DND-41 (cell line): ENCODE results near the gene ATXN3.

ENCODE experiments used
- ATAC-seq: fragments of 200-7000 bp; cut with Tn5 transposase; 3 replicates; pipeline ENCODE4 v1.9.1; 2021; ENCODE audit warnings: low read depth; ENCODE audit not compliant: insufficient read depth
- DNase-seq: peaks from one replicate; pipeline ENCODE4 v3.0.0-alpha.2; 2020
- H2AFZ ChIP-seq: 2 replicates; pipeline ENCODE4 v1.6.0; 2012; ENCODE audit warnings: low read depth, low read length
- H3K27ac ChIP-seq: 2 replicates; pipeline ENCODE4 v1.5.1; 2012; ENCODE audit warnings: low read length, inconsistent platforms
- H3K27me3 ChIP-seq: fragments of 200-600 bp; sonication (generic); 2 replicates; pipeline ENCODE4 v1.6.0; 2012; ENCODE audit warnings: low read length, mild to moderate bottlenecking, inconsistent platforms; ENCODE audit not compliant: insufficient read depth, poor library complexity
- H3K36me3 ChIP-seq: 2 replicates; pipeline ENCODE4 v1.5.1; 2012; ENCODE audit warnings: low read length, inconsistent platforms; ENCODE audit not compliant: insufficient read depth
- H3K4me1 ChIP-seq: 2 replicates; pipeline ENCODE4 v1.5.1; 2012; ENCODE audit warnings: mild to moderate bottlenecking, low read length; ENCODE audit not compliant: insufficient read depth
- H3K4me2 ChIP-seq: 2 replicates; pipeline ENCODE4 v1.6.0; 2012; ENCODE audit warnings: mild to moderate bottlenecking, moderate library complexity, low read length, inconsistent platforms; ENCODE audit not compliant: insufficient read depth
- H3K4me3 ChIP-seq, 2 experiments: fragments of 200-600 bp in 1 of 2; shearing (Covaris generic) in 1 of 2; 2 replicates each; pipeline ENCODE4 v1.5.1; 2012 to 2016; ENCODE audit warnings: inconsistent platforms in 2 of 2, low read length in 2 of 2, mild to moderate bottlenecking in 2 of 2, low read depth in 1 of 2, moderate library complexity in 1 of 2
- H3K79me2 ChIP-seq: 2 replicates; pipeline ENCODE4 v1.6.0; 2012; ENCODE audit warnings: low read length, inconsistent platforms; ENCODE audit not compliant: insufficient read depth
- H3K9ac ChIP-seq: 2 replicates; pipeline ENCODE4 v1.6.0; 2012; ENCODE audit warnings: low read depth, mild to moderate bottlenecking, inconsistent platforms, low read length, moderate library complexity
- H3K9me3 ChIP-seq: 2 replicates; pipeline ENCODE4 v1.5.1; 2012; ENCODE audit warnings: low read length, moderate library complexity, mild to moderate bottlenecking, inconsistent platforms; ENCODE audit not compliant: insufficient read depth, severe bottlenecking
- H4K20me1 ChIP-seq: 2 replicates; pipeline ENCODE4 v1.6.0; 2012; ENCODE audit warnings: low read length; ENCODE audit not compliant: insufficient read depth
- EZH2 ChIP-seq: IDR thresholded peaks from 3 replicates; pipeline ENCODE4 v1.6.1; 2012; ENCODE audit warnings: borderline replicate concordance, low read depth, mild to moderate bottlenecking, moderate library complexity, low read length, inconsistent platforms; ENCODE audit not compliant: severe bottlenecking
- TF ChIP-seq, protein P1 (sequence below): IDR thresholded peaks from 2 replicates; pipeline ENCODE4 v1.5.1; 2012; ENCODE audit warnings: borderline replicate concordance, low read length, moderate library complexity, mild to moderate bottlenecking; ENCODE audit not compliant: poor library complexity, severe bottlenecking; ENCODE audit errors: extremely low read depth

ATXN3 gene

DNA sequence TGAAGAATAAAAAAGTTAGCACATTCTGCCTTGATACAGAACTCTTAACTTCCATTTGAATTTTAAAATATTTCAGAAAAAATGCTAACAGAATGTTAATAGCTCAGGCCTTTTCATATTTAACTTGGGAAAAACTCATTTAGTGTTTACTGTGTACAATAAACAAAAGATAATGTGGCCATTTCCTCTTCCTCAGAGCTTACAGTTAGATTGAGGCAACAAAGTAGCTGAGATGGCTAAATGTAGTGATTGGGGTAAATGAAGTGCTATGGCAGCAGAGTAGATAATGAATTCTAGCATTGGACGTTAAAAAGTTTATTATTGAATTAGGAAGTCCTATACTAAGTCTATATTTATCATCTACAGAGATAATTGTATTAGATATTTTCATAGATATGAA is 28.1 kb upstream of the ATXN3 start:
- DNase-seq (no peak), ATAC-seq (no peak)
- Histone ChIP-seq H3K36me3 (peaks cover 91% of the 10 kb centered on the region), H3K4me1 (no peaks in the 10 kb centered on the region), H4K20me1 (no peaks in the 10 kb centered on the region), H3K4me2 (no peak overlapping the region), H3K9me3 (no peaks in the 10 kb centered on the region), H3K27me3 (no peaks in the 10 kb centered on the region), H3K79me2 (peaks cover 2% of the 10 kb centered on the region; the same call in 1 of the 2 replicates), H2AFZ (no peak overlapping the region), H3K27ac (no peak overlapping the region), H3K9ac (no peak overlapping the region), H3K4me3 (no peak overlapping the region)
- TF ChIP-seq, protein P1, sequence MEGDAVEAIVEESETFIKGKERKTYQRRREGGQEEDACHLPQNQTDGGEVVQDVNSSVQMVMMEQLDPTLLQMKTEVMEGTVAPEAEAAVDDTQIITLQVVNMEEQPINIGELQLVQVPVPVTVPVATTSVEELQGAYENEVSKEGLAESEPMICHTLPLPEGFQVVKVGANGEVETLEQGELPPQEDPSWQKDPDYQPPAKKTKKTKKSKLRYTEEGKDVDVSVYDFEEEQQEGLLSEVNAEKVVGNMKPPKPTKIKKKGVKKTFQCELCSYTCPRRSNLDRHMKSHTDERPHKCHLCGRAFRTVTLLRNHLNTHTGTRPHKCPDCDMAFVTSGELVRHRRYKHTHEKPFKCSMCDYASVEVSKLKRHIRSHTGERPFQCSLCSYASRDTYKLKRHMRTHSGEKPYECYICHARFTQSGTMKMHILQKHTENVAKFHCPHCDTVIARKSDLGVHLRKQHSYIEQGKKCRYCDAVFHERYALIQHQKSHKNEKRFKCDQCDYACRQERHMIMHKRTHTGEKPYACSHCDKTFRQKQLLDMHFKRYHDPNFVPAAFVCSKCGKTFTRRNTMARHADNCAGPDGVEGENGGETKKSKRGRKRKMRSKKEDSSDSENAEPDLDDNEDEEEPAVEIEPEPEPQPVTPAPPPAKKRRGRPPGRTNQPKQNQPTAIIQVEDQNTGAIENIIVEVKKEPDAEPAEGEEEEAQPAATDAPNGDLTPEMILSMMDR, result no peak
- no peak for TF ChIP-seq EZH2

DNA sequence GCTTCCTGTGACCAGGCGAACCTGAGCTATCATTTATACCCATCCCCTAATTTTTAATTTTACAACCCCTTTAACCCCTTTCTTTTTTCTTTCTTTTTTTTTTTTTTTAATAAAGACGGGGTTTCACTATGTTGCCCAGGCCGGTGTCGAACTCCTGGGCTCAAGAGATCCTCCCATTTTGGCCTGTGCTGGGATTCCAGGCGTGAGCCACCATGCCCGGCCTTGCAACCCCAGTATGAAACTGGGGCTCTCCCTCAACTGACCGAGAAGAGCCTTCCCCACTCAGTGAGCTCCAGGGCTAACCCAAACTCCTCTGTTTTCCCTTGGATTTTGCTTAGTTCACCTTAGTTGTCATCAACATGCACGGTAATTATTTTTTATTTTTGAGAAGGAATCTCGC is 16.4 kb upstream of the ATXN3 start:
- no peak for TF ChIP-seq EZH2
- TF ChIP-seq, protein P1, result no peak
- H3K4me3 ChIP-seq, result peak overlapping the region; percentile 54 to 86; a peak in 3 of 4 replicates
- ATAC-seq, result no peak
- peak overlapping the region; percentile 76 for H3K4me2 ChIP-seq
- H3K4me1 ChIP-seq, result peaks cover 41% of the 10 kb centered on the region
- no peaks in the 10 kb centered on the region for H3K27me3 ChIP-seq
- no peak overlapping the region for H2AFZ ChIP-seq
- no peaks in the 10 kb centered on the region for H3K9me3 ChIP-seq
- H3K36me3 ChIP-seq, result peaks cover 52% of the 10 kb centered on the region
- peak overlapping the region; percentile 92 for H3K9ac ChIP-seq
- DNase-seq, result no peak
- no peaks in the 10 kb centered on the region for H4K20me1 ChIP-seq
- peak overlapping the region; percentile 94 for H3K27ac ChIP-seq
- H3K79me2 ChIP-seq, result peaks cover 71% of the 10 kb centered on the region

DNA sequence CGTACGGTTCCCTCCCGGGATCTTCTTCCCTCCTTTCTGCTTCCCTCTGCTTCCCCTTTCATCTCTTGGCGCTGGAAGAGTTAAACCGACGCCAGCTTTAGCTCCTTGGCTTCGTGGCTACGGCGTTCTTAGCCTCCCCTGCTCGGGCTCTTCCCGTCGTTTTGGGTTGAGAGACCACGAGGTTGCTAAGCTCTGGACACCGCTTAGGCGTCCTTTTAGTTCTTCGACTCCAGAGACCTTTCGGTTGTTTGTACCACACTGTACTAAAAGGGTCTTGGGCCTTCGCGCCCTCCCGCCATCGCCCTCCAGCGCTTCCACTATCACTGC is 15.9 kb upstream of the ATXN3 start:
- Histone ChIP-seq H3K4me2 (peak overlapping the region; percentile 76), H3K27ac (peak overlapping the region; percentile 94), H3K36me3 (peaks cover 52% of the 10 kb centered on the region), H3K4me3 (peak overlapping the region; percentile 54 to 86), H3K4me1 (peaks cover 41% of the 10 kb centered on the region), H4K20me1 (no peaks in the 10 kb centered on the region), H3K27me3 (no peaks in the 10 kb centered on the region), H3K79me2 (peaks cover 71% of the 10 kb centered on the region), H3K9me3 (no peaks in the 10 kb centered on the region), H3K9ac (peak overlapping the region; percentile 92), H2AFZ (peak overlapping the region; percentile 96)
- ATAC-seq, result peak; percentile 27
- DNase-seq, result no peak
- no peak for TF ChIP-seq EZH2
- TF ChIP-seq, protein P1, result no peak
